Fibroblast of lung (primary cell): ENCODE measurements around the gene SLC24A3. TPM values are rescaled to one million over a fixed set of nuclear protein-coding genes. Genes with fewer than 3 reads are reported as not detected.

Source experiments
- DNase-seq, 2 donors: peaks; one replicate each; pipeline versions ENCODE4 v3.0.0 to v3.0.0-alpha.2; 2010; ENCODE audit warnings: low read depth in 2 of 2
- H2AFZ ChIP-seq: 2 replicates; pipeline ENCODE4 v1.5.1; 2012; ENCODE audit warnings: low read length, control low read depth, inconsistent platforms
- H3K27ac ChIP-seq: 2 replicates; pipeline ENCODE4 v1.5.1; 2011; ENCODE audit warnings: low read length, control low read depth; ENCODE audit not compliant: insufficient read depth
- H3K27me3 ChIP-seq: 2 replicates; pipeline ENCODE4 v1.5.1; 2011; ENCODE audit warnings: mild to moderate bottlenecking, low read length; ENCODE audit not compliant: control insufficient read depth, insufficient read depth
- H3K36me3 ChIP-seq: 2 replicates; pipeline ENCODE4 v1.5.1; 2011; ENCODE audit warnings: low read length; ENCODE audit not compliant: control insufficient read depth, insufficient read depth
- H3K4me1 ChIP-seq: 2 replicates; pipeline ENCODE4 v1.5.1; 2011; ENCODE audit warnings: low read length; ENCODE audit not compliant: control insufficient read depth, insufficient read depth; ENCODE audit errors: extremely low read depth
- H3K4me2 ChIP-seq: 2 replicates; pipeline ENCODE4 v1.5.1; 2011; ENCODE audit warnings: low read length, control low read depth; ENCODE audit not compliant: insufficient read depth; ENCODE audit errors: extremely low read depth
- H3K4me3 ChIP-seq, 4 experiments: fragments of 200-600 bp in 1 of 4; sonication (generic) in 1 of 4; replicated peaks in 1 of 4; 2 replicates each; pipeline ENCODE4 v1.5.1; 2011 to 2016; ENCODE audit warnings: low read length in 4 of 4, low read depth in 3 of 4, mild to moderate bottlenecking in 3 of 4, control low read depth in 2 of 4, inconsistent platforms in 1 of 4, mixed read lengths in 1 of 4; ENCODE audit not compliant: insufficient read depth in 1 of 4; ENCODE audit errors: control extremely low read depth in 1 of 4
- H3K79me2 ChIP-seq: 2 replicates; pipeline ENCODE4 v1.5.1; 2012; ENCODE audit warnings: mild to moderate bottlenecking, low read length, inconsistent platforms; ENCODE audit not compliant: control insufficient read depth, insufficient read depth
- H3K9ac ChIP-seq: 2 replicates; pipeline ENCODE4 v1.5.1; 2011; ENCODE audit warnings: mild to moderate bottlenecking, low read length, control low read depth; ENCODE audit not compliant: insufficient read depth
- H3K9me3 ChIP-seq: 2 replicates; pipeline ENCODE4 v1.5.1; 2012; ENCODE audit warnings: low read depth, low read length; ENCODE audit not compliant: control insufficient read depth, insufficient read depth
- H4K20me1 ChIP-seq: 2 replicates; pipeline ENCODE4 v1.5.1; 2011; ENCODE audit warnings: low read length; ENCODE audit not compliant: control insufficient read depth, insufficient read depth; ENCODE audit errors: extremely low read depth
- CTCF ChIP-seq, 2 donors: IDR thresholded peaks in 1 of 2; conservative IDR thresholded peaks in 1 of 2; 1 replicate in 1 of 2; 2 replicates in 1 of 2; pipeline ENCODE4 v1.5.1; 2011 to 2012; ENCODE audit warnings: low read length in 2 of 2, control low read depth in 1 of 2, inconsistent platforms in 1 of 2, low read depth in 1 of 2, mild to moderate bottlenecking in 1 of 2
- EZH2 ChIP-seq: IDR thresholded peaks from 2 replicates; pipeline ENCODE4 v1.5.1; 2012; ENCODE audit warnings: low read length, control low read depth, mild to moderate bottlenecking; ENCODE audit errors: missing control alignments
- polyA plus RNA-seq, 2 donors: library from polyadenylated mRNA; depleted of rRNA in 1 of 2; stranded (reverse) in 1 of 2; unstranded in 1 of 2; fragments of >200 nt; gene quantifications; 2 replicates each; pipeline ENCODE4 v1.2.1, GENCODE V29; 2011 to 2012; ENCODE audit warnings: missing spikeins in 1 of 2
- total RNA-seq: library from RNA; depleted of rRNA; stranded (reverse); fragments of >200 nt; gene quantifications from 2 replicates; pipeline ENCODE4 v1.2.1, GENCODE V29; 2014

Gene SLC24A3
- total and polyA plus RNA-seq, 2 donors (not counting 1 experiment from before 2014, with no cell fraction given): 0.03 to 1.8 TPM

- no peaks in the 10 kb centered on the region for H3K79me2 ChIP-seq
- H3K4me2 ChIP-seq: no peak overlapping the region
- H3K27me3 ChIP-seq: no peaks in the 10 kb centered on the region
- H3K9ac ChIP-seq: no peak overlapping the region
- H3K36me3 ChIP-seq: no peaks in the 10 kb centered on the region
- no peak for DNase-seq
- no peak overlapping the region for H3K4me3 ChIP-seq
- H3K27ac ChIP-seq: no peak overlapping the region
- H4K20me1 ChIP-seq: no peaks in the 10 kb centered on the region
- H3K4me1 ChIP-seq: no peaks in the 10 kb centered on the region
- H2AFZ ChIP-seq: no peak overlapping the region
- TF ChIP-seq EZH2 (no peak), CTCF (conservative IDR thresholded peaks at IDR 0.05 in 1 of 2, IDR thresholded peaks at IDR 0.05 in 1 of 2; ENCODE audit: low read depth in 1 of 2, low read length in 2 of 2) (no peak)
- no peaks in the 10 kb centered on the region for H3K9me3 ChIP-seq
Observed at GRCh38 chr20:19378058-19378457, 165.6 kb downstream of the SLC24A3 start.

GRCh38 chr20:19380211-19380610, 167.8 kb downstream of the SLC24A3 start:
- no peaks in the 10 kb centered on the region for H3K27me3 ChIP-seq
- TF ChIP-seq EZH2 (no peak), CTCF (conservative IDR thresholded peaks at IDR 0.05 in 1 of 2, IDR thresholded peaks at IDR 0.05 in 1 of 2; ENCODE audit: low read depth in 1 of 2, low read length in 2 of 2) (no peak)
- H3K36me3 ChIP-seq: no peaks in the 10 kb centered on the region
- no peak for DNase-seq
- H3K27ac ChIP-seq: no peak overlapping the region
- no peak overlapping the region for H3K9ac ChIP-seq
- H4K20me1 ChIP-seq: no peaks in the 10 kb centered on the region
- H2AFZ ChIP-seq: no peak overlapping the region
- H3K4me3 ChIP-seq: no peak overlapping the region
- no peaks in the 10 kb centered on the region for H3K9me3 ChIP-seq
- H3K4me2 ChIP-seq: no peak overlapping the region
- no peaks in the 10 kb centered on the region for H3K79me2 ChIP-seq
- no peaks in the 10 kb centered on the region for H3K4me1 ChIP-seq

- TF ChIP-seq CTCF (conservative IDR thresholded peaks at IDR 0.05 in 1 of 2, IDR thresholded peaks at IDR 0.05 in 1 of 2; ENCODE audit: low read depth in 1 of 2, low read length in 2 of 2) (no peak), EZH2 (no peak)
- no peaks in the 10 kb centered on the region for H3K79me2 ChIP-seq
- H3K27ac ChIP-seq: no peak overlapping the region
- no peaks in the 10 kb centered on the region for H3K4me1 ChIP-seq
- H3K9ac ChIP-seq: no peak overlapping the region
- H3K36me3 ChIP-seq: no peaks in the 10 kb centered on the region
- H2AFZ ChIP-seq: no peak overlapping the region
- H3K4me3 ChIP-seq: no peak overlapping the region
- DNase-seq: no peak
- H3K27me3 ChIP-seq: no peaks in the 10 kb centered on the region
- H4K20me1 ChIP-seq: no peaks in the 10 kb centered on the region
- H3K9me3 ChIP-seq: no peaks in the 10 kb centered on the region
- H3K4me2 ChIP-seq: no peak overlapping the region
Observed at GRCh38 chr20:19381947-19382346, 169.5 kb downstream of the SLC24A3 start.
